ENCODE measurements around the gene USPL1. TPM values are rescaled to one million over a fixed set of nuclear protein-coding genes. Genes with fewer than 3 reads are reported as not detected.

The USPL1 gene
- total RNA-seq, 1 donor = 21.2 TPM

DNA sequence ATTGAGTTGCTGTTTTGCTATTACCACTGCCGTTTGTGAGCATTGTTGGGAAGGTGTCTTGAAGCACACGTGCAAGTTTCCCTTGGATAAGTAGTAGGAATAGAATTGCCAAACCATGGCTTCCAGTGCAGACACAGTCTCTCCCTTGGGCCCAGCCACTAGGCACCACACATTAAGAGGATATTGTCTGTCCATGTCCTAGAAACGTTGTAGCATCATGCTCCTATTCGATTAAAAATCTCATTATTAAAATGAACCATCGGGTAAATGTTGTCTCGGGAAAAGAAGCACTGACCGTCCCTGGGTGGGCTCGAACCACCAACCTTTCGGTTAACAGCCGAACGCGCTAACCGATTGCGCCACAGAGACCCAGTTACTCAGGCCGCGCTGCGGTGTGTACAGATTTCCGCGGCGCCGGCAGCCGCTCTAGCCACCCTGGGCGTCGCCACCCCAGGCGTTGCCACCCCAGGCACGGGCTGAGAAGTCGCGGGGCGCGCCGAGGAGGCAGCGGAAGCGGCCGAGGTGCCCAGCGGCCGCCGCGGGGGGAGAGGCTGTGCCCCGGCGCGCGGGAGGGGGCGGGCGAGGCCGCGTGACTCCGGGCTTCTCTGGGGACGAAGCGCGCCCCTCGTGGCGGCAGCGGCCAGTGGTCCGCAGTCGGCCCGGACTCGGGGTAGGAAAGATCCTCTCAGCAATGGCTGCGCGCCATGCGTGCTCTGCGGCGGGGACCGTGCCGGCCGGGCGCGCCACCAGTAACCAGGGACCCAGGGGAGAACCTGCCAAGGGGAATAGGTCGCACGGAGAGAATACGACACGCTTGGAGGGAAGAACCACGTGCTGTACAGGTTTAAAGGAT is 56.2 kb downstream of the USPL1 start:
- TF ChIP-seq, protein P1, sequence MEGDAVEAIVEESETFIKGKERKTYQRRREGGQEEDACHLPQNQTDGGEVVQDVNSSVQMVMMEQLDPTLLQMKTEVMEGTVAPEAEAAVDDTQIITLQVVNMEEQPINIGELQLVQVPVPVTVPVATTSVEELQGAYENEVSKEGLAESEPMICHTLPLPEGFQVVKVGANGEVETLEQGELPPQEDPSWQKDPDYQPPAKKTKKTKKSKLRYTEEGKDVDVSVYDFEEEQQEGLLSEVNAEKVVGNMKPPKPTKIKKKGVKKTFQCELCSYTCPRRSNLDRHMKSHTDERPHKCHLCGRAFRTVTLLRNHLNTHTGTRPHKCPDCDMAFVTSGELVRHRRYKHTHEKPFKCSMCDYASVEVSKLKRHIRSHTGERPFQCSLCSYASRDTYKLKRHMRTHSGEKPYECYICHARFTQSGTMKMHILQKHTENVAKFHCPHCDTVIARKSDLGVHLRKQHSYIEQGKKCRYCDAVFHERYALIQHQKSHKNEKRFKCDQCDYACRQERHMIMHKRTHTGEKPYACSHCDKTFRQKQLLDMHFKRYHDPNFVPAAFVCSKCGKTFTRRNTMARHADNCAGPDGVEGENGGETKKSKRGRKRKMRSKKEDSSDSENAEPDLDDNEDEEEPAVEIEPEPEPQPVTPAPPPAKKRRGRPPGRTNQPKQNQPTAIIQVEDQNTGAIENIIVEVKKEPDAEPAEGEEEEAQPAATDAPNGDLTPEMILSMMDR (IDR thresholded peaks at IDR 0.05; ENCODE audit: insufficient read depth, low read depth, low read length) = peak; percentile 57
- H3K4me3 ChIP-seq (ENCODE audit: low read depth, low read length) = peak overlapping the region; percentile 53
- peak; percentile 83 for DNase-seq (ENCODE audit: low read depth)

DNA sequence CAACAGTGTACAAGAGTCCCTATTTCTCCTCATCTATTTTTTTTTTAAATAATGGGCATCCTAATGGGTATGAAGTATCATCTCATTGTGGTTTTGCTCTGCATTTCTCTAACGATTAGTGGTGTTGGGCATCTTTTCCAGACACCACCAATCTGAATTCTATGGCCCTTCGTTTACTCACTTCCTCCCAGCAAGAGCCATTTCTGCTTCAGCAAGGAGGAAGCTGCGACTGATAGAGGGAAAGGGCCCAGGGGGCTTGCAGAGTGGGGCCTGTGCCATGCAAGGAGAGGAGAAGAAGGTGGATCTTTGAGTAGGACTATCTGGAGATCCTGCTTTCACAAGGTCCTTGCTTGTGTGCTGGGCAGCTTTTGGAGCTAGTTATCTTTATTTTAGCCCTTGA is 58.0 kb downstream of the USPL1 start:
- no peak for DNase-seq (ENCODE audit: low read depth)
- TF ChIP-seq, protein P1 (IDR thresholded peaks at IDR 0.05; ENCODE audit: insufficient read depth, low read depth, low read length) = no peak
- no peak overlapping the region for H3K4me3 ChIP-seq (ENCODE audit: low read depth, low read length)

DNA sequence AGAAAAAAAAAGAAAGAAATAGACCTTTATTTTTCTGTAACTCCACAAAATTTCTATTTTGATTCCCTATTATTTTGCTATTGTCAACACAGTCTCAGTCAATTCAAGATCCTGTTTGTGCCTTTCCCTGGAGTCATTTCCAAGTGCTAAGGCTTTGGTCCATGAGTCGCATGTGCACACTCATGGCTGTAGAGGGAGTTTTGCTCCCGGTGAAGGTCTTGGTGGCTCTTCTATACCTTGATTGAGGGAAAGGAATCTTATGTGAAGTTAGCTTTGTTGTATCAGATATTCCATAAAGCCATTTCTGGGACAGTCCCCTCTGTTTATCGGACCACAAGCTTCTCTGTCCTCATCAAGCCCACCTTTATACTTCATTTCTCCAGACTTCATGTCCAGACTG is 59.0 kb downstream of the USPL1 start:
- TF ChIP-seq, protein P1 (IDR thresholded peaks at IDR 0.05; ENCODE audit: insufficient read depth, low read depth, low read length) = peak; percentile 46
- DNase-seq (ENCODE audit: low read depth) = peak; percentile 30
- H3K4me3 ChIP-seq (ENCODE audit: low read depth, low read length) = no peak overlapping the region

DNA sequence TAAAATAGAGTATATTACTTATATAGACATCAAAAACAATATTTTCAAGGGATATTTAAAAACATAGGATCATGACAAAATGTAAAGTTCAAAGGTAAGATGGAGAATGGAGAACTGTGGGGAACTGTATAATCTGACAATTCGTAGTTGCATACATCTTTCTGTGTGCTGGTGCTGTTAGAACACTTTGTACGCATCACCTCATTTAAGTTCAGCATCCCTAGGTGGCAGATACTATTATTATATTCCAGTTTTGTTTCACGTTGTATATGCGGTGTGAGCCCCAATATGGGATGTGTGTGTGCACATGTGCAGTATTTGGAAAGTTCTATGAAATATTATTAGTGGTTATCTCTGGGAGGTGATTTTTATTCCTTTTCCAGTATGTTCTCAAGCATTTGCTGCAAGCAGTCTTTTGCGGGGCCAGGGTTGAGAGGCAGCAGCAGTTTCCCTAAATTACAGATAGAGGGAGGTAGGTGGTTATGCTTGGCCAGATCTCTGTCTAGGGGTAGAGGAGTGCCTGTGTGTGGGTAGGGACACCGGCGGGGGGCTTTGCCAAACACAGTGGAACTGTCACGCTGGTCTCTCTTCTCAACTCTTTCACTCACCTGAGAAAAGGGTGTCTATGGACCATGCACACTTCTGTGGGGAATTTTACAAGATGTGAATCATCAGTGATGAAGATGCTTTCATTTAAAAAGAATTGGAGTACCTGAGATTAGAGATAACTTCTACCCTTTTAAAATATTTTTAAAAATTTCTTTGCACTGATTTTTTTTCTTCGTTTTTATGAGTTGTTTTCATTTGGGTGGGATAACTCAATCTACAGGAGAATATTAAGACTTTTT is 62.0 kb downstream of the USPL1 start:
- DNase-seq (ENCODE audit: low read depth) = peak; percentile 55
- TF ChIP-seq, protein P1 (IDR thresholded peaks at IDR 0.05; ENCODE audit: insufficient read depth, low read depth, low read length) = peak; percentile 86
- H3K4me3 ChIP-seq (ENCODE audit: low read depth, low read length) = no peak overlapping the region

- peak; percentile 97 for DNase-seq (ENCODE audit: low read depth)
- TF ChIP-seq, protein P1 (IDR thresholded peaks at IDR 0.05; ENCODE audit: insufficient read depth, low read depth, low read length) = no peak
These were observed 64.1 kb downstream of the USPL1 start for GRCh38 chr13:30681843-30682242.

GRCh38 chr13:30685320-30685859 is 67.7 kb downstream of the USPL1 start:
- no peak overlapping the region for H3K4me3 ChIP-seq (ENCODE audit: low read depth, low read length)
- TF ChIP-seq, protein P1 (IDR thresholded peaks at IDR 0.05; ENCODE audit: insufficient read depth, low read depth, low read length) = no peak
- DNase-seq (ENCODE audit: low read depth) = no peak

More at GRCh38 chr13:30681843-30682242, 64.1 kb downstream of the USPL1 start:
- H3K4me3 ChIP-seq (ENCODE audit: low read depth, low read length) = no peak overlapping the region
